Sigmoid colon (tissue), 7 donors: ENCODE results near the gene PAGR1. TPM values are rescaled to one million over a fixed set of nuclear protein-coding genes. Genes with fewer than 3 reads are reported as not detected.
"Not testable (repeated sequence)": the region's sequence is repeated elsewhere in the genome, so short reads cannot be mapped to it uniquely, and the experiment has no call there.

Experiments
- DNase-seq: peaks from one replicate; pipeline ENCODE4 v3.0.0-alpha.2; 2019
- H3K27ac ChIP-seq, 4 donors: fragments of 200-600 bp; sonication (generic); one replicate each; pipeline ENCODE4 v1.5.1; 2016 to 2019; ENCODE audit warnings: mild to moderate bottlenecking in 1 of 4
- H3K27me3 ChIP-seq, 3 donors: fragments of 200-600 bp; sonication (generic); one replicate each; pipeline ENCODE4 v1.5.1; 2019; ENCODE audit warnings: mild to moderate bottlenecking in 1 of 3
- H3K36me3 ChIP-seq, 4 donors: fragments of 200-600 bp; sonication (generic); one replicate each; pipeline ENCODE4 v1.5.1; 2016 to 2019
- H3K4me1 ChIP-seq, 4 donors: fragments of 200-600 bp; sonication (generic); one replicate each; pipeline ENCODE4 v1.5.1; 2017 to 2019
- H3K4me3 ChIP-seq, 4 donors: fragments of 200-600 bp; sonication (generic); one replicate each; pipeline ENCODE4 v1.5.1; 2017 to 2019; ENCODE audit warnings: mild to moderate bottlenecking in 2 of 4, moderate library complexity in 1 of 4
- H3K9me3 ChIP-seq, 4 donors: fragments of 200-600 bp in 3 of 4; sonication (generic) in 3 of 4; one replicate each; pipeline versions ENCODE4 v1.5.1 to v1.6.1; 2013 to 2019
- EP300 ChIP-seq, 4 donors: sonication (generic); formaldehyde crosslinking; IDR thresholded peaks; one replicate each; pipeline ENCODE4 v1.6.1; 2017; ENCODE audit warnings: antibody characterized with exemption in 4 of 4
- POLR2A ChIP-seq, 2 donors: fragments of 450-650 bp; IDR thresholded peaks; one replicate each; pipeline ENCODE4 v1.6.1; 2016; ENCODE audit warnings: antibody characterized with exemption in 2 of 2, mild to moderate bottlenecking in 2 of 2, moderate library complexity in 2 of 2
- POLR2AphosphoS5 ChIP-seq, 4 donors: sonication (generic); formaldehyde crosslinking; IDR thresholded peaks; one replicate each; pipeline ENCODE4 v1.6.1; 2017; ENCODE audit warnings: antibody characterized with exemption in 4 of 4
- WGBS, 2 donors: extraction: QIAGEN DNeasy Blood & Tissue Kit; methylation state at CpG; one replicate each; pipeline ENCODE4 v1.1.7; 2013; 5-methylcytosine and 5-hydroxymethylcytosine counted together
- intact Hi-C: fragments of 100-400 bp; cut with DNase I; formaldehyde crosslinking; loops from one replicate; pipeline ENCODE4 v1.15.1; 2023
- polyA plus RNA-seq, 3 donors: library from polyadenylated mRNA; stranded (reverse); fragments of 200-250 nt; gene quantifications; one replicate each; pipeline ENCODE4 v1.2.3, GENCODE V29; 2013
- small RNA-seq, 3 donors: library from RNA; depleted of rRNA; stranded (forward); fragments of <200 nt; gene quantifications; one replicate each; pipeline ENCODE3, GENCODE V24; 2016
- total RNA-seq, 4 donors: library from RNA; depleted of rRNA; stranded (reverse); fragments of >200 nt; gene quantifications; one replicate each; pipeline ENCODE4 v1.1.0, GENCODE V29; 2016
- TF ChIP-seq, protein P1 (sequence below), 4 experiments: fragments of 450-650 bp in 3 of 4; fragments of 200-600 bp in 1 of 4; IDR thresholded peaks; one replicate each; pipeline ENCODE4 v1.5.1; 2016 to 2019; ENCODE audit warnings: antibody characterized with exemption in 4 of 4, mild to moderate bottlenecking in 3 of 4, moderate library complexity in 2 of 4
- donor health status: healthy with polysubstance abuse.
- donor health status: Bipolar disorder and iron deficiency.
- donor health status: healthy.

Gene PAGR1
- total and polyA plus RNA-seq, 7 donors: 18.5 to 36.6 (median 25.9) TPM

GRCh38 chr16:29864205-29864604 is 48.3 kb downstream of the PAGR1 start:
- H3K9me3 ChIP-seq: no peaks in the 10 kb centered on the region
- peaks cover 0 to 23% (median 20%) of the 10 kb centered on the region in 4 donors for H3K36me3 ChIP-seq
- DNase-seq: no peak
- TF ChIP-seq EP300 (IDR thresholded peaks at IDR 0.05): no peak
- TF ChIP-seq, protein P1, sequence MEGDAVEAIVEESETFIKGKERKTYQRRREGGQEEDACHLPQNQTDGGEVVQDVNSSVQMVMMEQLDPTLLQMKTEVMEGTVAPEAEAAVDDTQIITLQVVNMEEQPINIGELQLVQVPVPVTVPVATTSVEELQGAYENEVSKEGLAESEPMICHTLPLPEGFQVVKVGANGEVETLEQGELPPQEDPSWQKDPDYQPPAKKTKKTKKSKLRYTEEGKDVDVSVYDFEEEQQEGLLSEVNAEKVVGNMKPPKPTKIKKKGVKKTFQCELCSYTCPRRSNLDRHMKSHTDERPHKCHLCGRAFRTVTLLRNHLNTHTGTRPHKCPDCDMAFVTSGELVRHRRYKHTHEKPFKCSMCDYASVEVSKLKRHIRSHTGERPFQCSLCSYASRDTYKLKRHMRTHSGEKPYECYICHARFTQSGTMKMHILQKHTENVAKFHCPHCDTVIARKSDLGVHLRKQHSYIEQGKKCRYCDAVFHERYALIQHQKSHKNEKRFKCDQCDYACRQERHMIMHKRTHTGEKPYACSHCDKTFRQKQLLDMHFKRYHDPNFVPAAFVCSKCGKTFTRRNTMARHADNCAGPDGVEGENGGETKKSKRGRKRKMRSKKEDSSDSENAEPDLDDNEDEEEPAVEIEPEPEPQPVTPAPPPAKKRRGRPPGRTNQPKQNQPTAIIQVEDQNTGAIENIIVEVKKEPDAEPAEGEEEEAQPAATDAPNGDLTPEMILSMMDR (IDR thresholded peaks at IDR 0.05): no peak
- H3K27ac ChIP-seq: no peak overlapping the region
- H3K4me1 ChIP-seq: peaks cover 0 to 23% (median 21%) of the 10 kb centered on the region in 4 donors
- H3K4me3 ChIP-seq: no peak overlapping the region
- H3K27me3 ChIP-seq: no peaks in the 10 kb centered on the region
- intact Hi-C loops: no loop called here
- WGBS, 2 donors: 85% methylated on average over 9 of the region's 9 CpGs

- intact Hi-C loops: no loop called here
- TF ChIP-seq, protein P1 (IDR thresholded peaks at IDR 0.05): no peak
- TF ChIP-seq POLR2AphosphoS5 (IDR thresholded peaks at IDR 0.05): no peak
- TF ChIP-seq EP300 (IDR thresholded peaks at IDR 0.05): no peak
- TF ChIP-seq POLR2A (IDR thresholded peaks at IDR 0.05): no peak
- no peak for DNase-seq
- 69 to 80% methylated on average over 8 of the region's 8 CpGs for WGBS, 2 donors
- Histone ChIP-seq H3K36me3 (no peaks in the 10 kb centered on the region), H3K4me1 (peaks cover 0 to 4% (median 3%) of the 10 kb centered on the region in 4 donors), H3K27me3 (no peaks in the 10 kb centered on the region), H3K27ac (no peak overlapping the region), H3K9me3 (no peaks in the 10 kb centered on the region), H3K4me3 (no peak overlapping the region)
Measured at GRCh38 chr16:29868396-29869009, 52.6 kb downstream of the PAGR1 start.

- intact Hi-C loops, DNase-seq: not testable (repeated sequence)
Measured at GRCh38 chr16:29869067-29869466, 53.1 kb downstream of the PAGR1 start.

More at GRCh38 chr16:29869067-29869466, 53.1 kb downstream of the PAGR1 start:
- H3K27ac ChIP-seq, H3K4me3 ChIP-seq, H3K36me3 ChIP-seq, H3K27me3 ChIP-seq, H3K4me1 ChIP-seq, H3K9me3 ChIP-seq: not testable (repeated sequence)
- 77 to 92% methylated on average over 8 of the region's 8 CpGs for WGBS, 2 donors

Small RNAs within 50 kb of the gene (small RNA-seq; reads per million reads assigned to genes)
- gene AC009133.6 (0 reads per million in 3 donors), gene AC120114.4 (0 reads per million in 3 donors)

Other genes with a start within 250 kb of the PAGR1 start
- 1 to 10 TPM in 2 of 4 donors, under 1 TPM in 2; 0.28 to 1.6 (median 0.94) TPM for gene SPN, start 152.9 kb upstream of the PAGR1 start, total RNA-seq
- gene SPN, start 152.9 kb upstream of the PAGR1 start, polyA plus RNA-seq: 10 to 100 TPM in 1 of 3 donors, 1 to 10 TPM in 1, under 1 TPM in 1; 0.60 to 13.3 (median 6.7) TPM
- gene QPRT, start 137.0 kb upstream of the PAGR1 start, total RNA-seq: 10 to 100 TPM in 2 of 4 donors, 1 to 10 TPM in 2; 4.3 to 11.1 (median 7.4) TPM
- 10 to 100 TPM; 22.2 to 40.5 (median 34.7) TPM for gene QPRT, start 137.0 kb upstream of the PAGR1 start, polyA plus RNA-seq
- 1 to 10 TPM in 2 of 4 donors, under 1 TPM in 2; 0.82 to 2.5 (median 1.0) TPM for gene C16orf54, start 70.2 kb upstream of the PAGR1 start, total RNA-seq
- 10 to 100 TPM in 1 of 3 donors, under 1 TPM in 1, not detected in 1; 0.46 to 10.1 TPM for gene C16orf54, start 70.2 kb upstream of the PAGR1 start, polyA plus RNA-seq
- 1 to 10 TPM in 1 of 4 donors, not detected in 3; 1.4 TPM for gene ZG16, start 37.9 kb upstream of the PAGR1 start, total RNA-seq
- gene ZG16, start 37.9 kb upstream of the PAGR1 start, polyA plus RNA-seq: 1,000 to 10,000 TPM in 1 of 3 donors, 100 to 1,000 TPM in 2; 237 to 1,249 (median 770) TPM
- 10 to 100 TPM; 11.5 to 16.1 (median 13.7) TPM for gene KIF22, start 25.4 kb upstream of the PAGR1 start, total RNA-seq
- gene KIF22, start 25.4 kb upstream of the PAGR1 start, polyA plus RNA-seq: 10 to 100 TPM; 28.0 to 71.5 (median 31.2) TPM
- gene MAZ, start 9.6 kb upstream of the PAGR1 start, total RNA-seq: 100 to 1,000 TPM in 1 of 4 donors, 10 to 100 TPM in 3; 59.6 to 102 (median 67.2) TPM
- 100 to 1,000 TPM; 137 to 226 (median 192) TPM for gene MAZ, start 9.6 kb upstream of the PAGR1 start, polyA plus RNA-seq
- gene PRRT2, start 4.0 kb upstream of the PAGR1 start, total RNA-seq: 10 to 100 TPM in 2 of 4 donors, 1 to 10 TPM in 2; 5.4 to 22.7 (median 9.6) TPM
- 1 to 10 TPM in 1 of 3 donors, under 1 TPM in 1, not detected in 1; 0.69 to 2.2 TPM for gene PRRT2, start 4.0 kb upstream of the PAGR1 start, polyA plus RNA-seq
- 10 to 100 TPM; 62.3 to 94.5 (median 68.6) TPM for gene MVP, start 4.3 kb downstream of the PAGR1 start, total RNA-seq
- 100 to 1,000 TPM; 201 to 368 (median 265) TPM for gene MVP, start 4.3 kb downstream of the PAGR1 start, polyA plus RNA-seq
- gene CDIPT, start 47.1 kb downstream of the PAGR1 start, total RNA-seq: 100 to 1,000 TPM; 107 to 120 (median 111) TPM
- 10 to 100 TPM; 39.8 to 76.2 (median 51.1) TPM for gene CDIPT, start 47.1 kb downstream of the PAGR1 start, polyA plus RNA-seq
- gene SEZ6L2, start 83.4 kb downstream of the PAGR1 start, total RNA-seq: 1 to 10 TPM in 3 of 4 donors, under 1 TPM in 1; 0.66 to 9.1 (median 1.4) TPM
- gene SEZ6L2, start 83.4 kb downstream of the PAGR1 start, polyA plus RNA-seq: 1 to 10 TPM in 2 of 3 donors, under 1 TPM in 1; 0.60 to 6.2 (median 1.6) TPM
- gene ASPHD1, start 84.3 kb downstream of the PAGR1 start, total RNA-seq: 1 to 10 TPM in 2 of 4 donors, under 1 TPM in 1, not detected in 1; 0.95 to 2.2 (median 2.1) TPM
- gene ASPHD1, start 84.3 kb downstream of the PAGR1 start, polyA plus RNA-seq: 1 to 10 TPM; 2.4 to 3.4 (median 3.2) TPM
- gene KCTD13, start 110.1 kb downstream of the PAGR1 start, total RNA-seq: 10 to 100 TPM in 3 of 4 donors, 1 to 10 TPM in 1; 9.8 to 20.5 (median 14.1) TPM
- 10 to 100 TPM in 2 of 3 donors, 1 to 10 TPM in 1; 5.4 to 26.1 (median 18.7) TPM for gene KCTD13, start 110.1 kb downstream of the PAGR1 start, polyA plus RNA-seq
- 100 to 1,000 TPM; 103 to 136 (median 112) TPM for gene TMEM219, start 145.9 kb downstream of the PAGR1 start, total RNA-seq
- gene TMEM219, start 145.9 kb downstream of the PAGR1 start, polyA plus RNA-seq: 100 to 1,000 TPM; 178 to 314 (median 297) TPM
- gene TAOK2, start 157.7 kb downstream of the PAGR1 start, total RNA-seq: 10 to 100 TPM; 26.8 to 38.5 (median 29.7) TPM
- gene TAOK2, start 157.7 kb downstream of the PAGR1 start, polyA plus RNA-seq: 10 to 100 TPM in 2 of 3 donors, 1 to 10 TPM in 1; 9.0 to 42.2 (median 12.7) TPM
- gene HIRIP3, start 179.5 kb downstream of the PAGR1 start, total RNA-seq: 10 to 100 TPM; 15.8 to 22.7 (median 19.7) TPM
- gene HIRIP3, start 179.5 kb downstream of the PAGR1 start, polyA plus RNA-seq: 10 to 100 TPM in 1 of 3 donors, 1 to 10 TPM in 2; 9.0 to 14.4 (median 9.7) TPM
- 100 to 1,000 TPM in 1 of 4 donors, 10 to 100 TPM in 3; 49.2 to 174 (median 54.7) TPM for gene INO80E, start 180.1 kb downstream of the PAGR1 start, total RNA-seq
- gene INO80E, start 180.1 kb downstream of the PAGR1 start, polyA plus RNA-seq: 10 to 100 TPM; 50.6 to 89.7 (median 60.1) TPM
- gene DOC2A, start 194.9 kb downstream of the PAGR1 start, total RNA-seq: 1 to 10 TPM in 1 of 4 donors, under 1 TPM in 1, not detected in 2; 0.36 to 3.9 TPM
- 1 to 10 TPM in 2 of 3 donors, under 1 TPM in 1; 0.92 to 4.6 (median 1.8) TPM for gene DOC2A, start 194.9 kb downstream of the PAGR1 start, polyA plus RNA-seq
- gene C16orf92, start 207.0 kb downstream of the PAGR1 start, total RNA-seq: not detected
- not detected for gene C16orf92, start 207.0 kb downstream of the PAGR1 start, polyA plus RNA-seq
- not detected for gene TLCD3B, start 215.1 kb downstream of the PAGR1 start, total RNA-seq
- under 1 TPM in 1 of 3 donors, not detected in 2; 0.54 TPM for gene TLCD3B, start 215.1 kb downstream of the PAGR1 start, polyA plus RNA-seq
- 1,000 to 10,000 TPM in 1 of 4 donors, 100 to 1,000 TPM in 3; 905 to 1,010 (median 960) TPM for gene ALDOA, start 249.6 kb downstream of the PAGR1 start, total RNA-seq
- gene ALDOA, start 249.6 kb downstream of the PAGR1 start, polyA plus RNA-seq: 1,000 to 10,000 TPM; 1,265 to 1,667 (median 1,498) TPM